ENCODE results near the gene CHRM1.
A peak's percentile ranks its signal among the peaks of the same experiment; 100 is the strongest.

Gene CHRM1

GRCh38 chr11:62902932-62903331, 18.2 kb downstream of the CHRM1 start:
- no peak for DNase-seq

- DNase-seq, result no peak
Observed at GRCh38 chr11:62898027-62898426, 23.1 kb downstream of the CHRM1 start.

- DNase-seq, result no peak
Observed at GRCh38 chr11:62897311-62897710, 23.9 kb downstream of the CHRM1 start.

GRCh38 chr11:62896049-62896448, 25.1 kb downstream of the CHRM1 start:
- no peak for DNase-seq

GRCh38 chr11:62895501-62895900, 25.7 kb downstream of the CHRM1 start:
- no peak for DNase-seq

- no peak for DNase-seq
Observed at GRCh38 chr11:62892077-62892922, 28.9 kb downstream of the CHRM1 start.

- DNase-seq, result no peak
Observed at GRCh38 chr11:62889484-62890437, 31.4 kb downstream of the CHRM1 start.

- no peak for DNase-seq
Observed at GRCh38 chr11:62889126-62889483, 32.1 kb downstream of the CHRM1 start.

GRCh38 chr11:62888406-62888805, 32.8 kb downstream of the CHRM1 start:
- DNase-seq, result no peak

GRCh38 chr11:62885137-62885750, 35.9 kb downstream of the CHRM1 start:
- DNase-seq, result no peak

- no peak for DNase-seq
Observed at GRCh38 chr11:62883673-62884072, 37.5 kb downstream of the CHRM1 start.

- DNase-seq, result no peak
Observed at GRCh38 chr11:62882788-62883501, 38.2 kb downstream of the CHRM1 start.

- DNase-seq, result no peak
Observed at GRCh38 chr11:62882431-62882749, 38.8 kb downstream of the CHRM1 start.

- peak; percentile 88 for DNase-seq
Observed at GRCh38 chr11:62881579-62882430, 39.4 kb downstream of the CHRM1 start.

- peak; percentile 75 for DNase-seq
Observed at GRCh38 chr11:62880803-62881578, 40.2 kb downstream of the CHRM1 start, which contains the start of gene SLC3A2. TSS of gene SLC3A2 (plus strand) at chr11:62880896. CDS start at chr11:62881024, 128 bp downstream.

GRCh38 chr11:62880231-62880802, 40.8 kb downstream of the CHRM1 start:
- no peak for DNase-seq

GRCh38 chr11:62879235-62879978, 41.8 kb downstream of the CHRM1 start:
- DNase-seq, result no peak

GRCh38 chr11:62876712-62877111, 44.5 kb downstream of the CHRM1 start:
- no peak for DNase-seq

GRCh38 chr11:62875698-62876478, 45.3 kb downstream of the CHRM1 start:
- no peak for DNase-seq

Measured in effector CD8-positive, alpha-beta T cell (primary cell).